Stimulated activated CD8-positive, alpha-beta memory T cell treated with anti-CD3 and anti-CD28 coated beads, Interleukin-4, amount 100 ng/mL, for 24 hours (primary cell): ENCODE measurements around the gene SGPL1.
"Not testable (repeated sequence)": the region's sequence is repeated elsewhere in the genome, so short reads cannot be mapped to it uniquely, and the experiment has no call there.

Experiments
- DNase-seq: peaks from one replicate; pipeline ENCODE4 v3.0.0-alpha.2; 2020; ENCODE audit warnings: low read depth

The SGPL1 gene

GRCh38 chr10:70815504-70816219, at the start of gene SGPL1:
SGPL1 (plus strand) TSS chr10:70815948; CDS start chr10:70816854, 906 bp downstream.
- DNase-seq, result peak; percentile 80

GRCh38 chr10:70768026-70768685, 47.6 kb upstream of the SGPL1 start:
- not testable (repeated sequence) for DNase-seq

- no peak for DNase-seq
Measured at GRCh38 chr10:70769121-70769520, 46.6 kb upstream of the SGPL1 start.

- DNase-seq, result no peak
Measured at GRCh38 chr10:70770001-70770400, 45.7 kb upstream of the SGPL1 start.

- DNase-seq, result not testable (repeated sequence)
Measured at GRCh38 chr10:70770516-70770915, 45.2 kb upstream of the SGPL1 start.

GRCh38 chr10:70771311-70772194, 44.2 kb upstream of the SGPL1 start:
- DNase-seq, result no peak

GRCh38 chr10:70772627-70773026, 43.1 kb upstream of the SGPL1 start:
- DNase-seq, result no peak

GRCh38 chr10:70773461-70773860, 42.3 kb upstream of the SGPL1 start:
- no peak for DNase-seq

GRCh38 chr10:70773965-70774809, 41.6 kb upstream of the SGPL1 start:
- no peak for DNase-seq

GRCh38 chr10:70774810-70775678, 40.7 kb upstream of the SGPL1 start:
- DNase-seq, result no peak

- DNase-seq, result no peak
Measured at GRCh38 chr10:70775679-70776454, 39.9 kb upstream of the SGPL1 start.

GRCh38 chr10:70776455-70777005, 39.2 kb upstream of the SGPL1 start:
- no peak for DNase-seq

- no peak for DNase-seq
Measured at GRCh38 chr10:70777063-70777875, 38.5 kb upstream of the SGPL1 start.

- DNase-seq, result no peak
Measured at GRCh38 chr10:70778267-70778924, 37.4 kb upstream of the SGPL1 start.

- no peak for DNase-seq
Measured at GRCh38 chr10:70779088-70779487, 36.7 kb upstream of the SGPL1 start.

GRCh38 chr10:70779511-70780369, 36.0 kb upstream of the SGPL1 start:
- DNase-seq, result no peak

- DNase-seq, result no peak
Measured at GRCh38 chr10:70780370-70780760, 35.4 kb upstream of the SGPL1 start.
